HCEC 1CT (cell line): ENCODE measurements around the gene ZNF407.

Experiments
- DNase-seq: peaks from one replicate; pipeline ENCODE4 v3.0.0-alpha.2; 2017

ZNF407 gene

GRCh38 chr18:75110311-75110710 is 512.6 kb downstream of the ZNF407 start:
- no peak for DNase-seq

GRCh38 chr18:75110846-75111415 is 513.3 kb downstream of the ZNF407 start:
- no peak for DNase-seq

- peak; percentile 33 for DNase-seq
These were observed 514.1 kb downstream of the ZNF407 start for GRCh38 chr18:75111760-75112159.

- no peak for DNase-seq
These were observed 514.8 kb downstream of the ZNF407 start for GRCh38 chr18:75112186-75113096.

- no peak for DNase-seq
These were observed 515.8 kb downstream of the ZNF407 start for GRCh38 chr18:75113455-75113854.

GRCh38 chr18:75114231-75114764 is 516.6 kb downstream of the ZNF407 start:
- DNase-seq = no peak
